Measurements from ENCODE around the gene UBE2J1. TPM values are rescaled to one million over a fixed set of nuclear protein-coding genes. Genes with fewer than 3 reads are reported as not detected.
A peak's percentile ranks its signal among the peaks of the same experiment; 100 is the strongest.
"Not testable (repeated sequence)": the region's sequence is repeated elsewhere in the genome, so short reads cannot be mapped to it uniquely, and the experiment has no call there.

Gene UBE2J1
- total and polyA plus RNA-seq, 5 donors: 12.0 to 23.6 (median 15.1) TPM

- intact Hi-C loops (cut with DNase I): no loop called here
- Histone ChIP-seq H3K4me3 (ENCODE audit: low read length) (no peak overlapping the region), H3K9me3 (ENCODE audit: control insufficient read depth, low read length) (no peaks in the 10 kb centered on the region), H3K27me3 (ENCODE audit: control insufficient read depth, insufficient read depth) (no peaks in the 10 kb centered on the region), H3K4me1 (ENCODE audit: control insufficient read depth, insufficient read depth, low read length) (peaks cover 2% of the 10 kb centered on the region), H3K27ac (ENCODE audit: low read length) (no peak overlapping the region)
- ATAC-seq: no peak
- no peak for DNase-seq
- WGBS: 96% methylated on average over 6 of the region's 6 CpGs
These were observed 32.4 kb downstream of the UBE2J1 start for GRCh38 chr6:89320012-89320559.

GRCh38 chr6:89317067-89317466 lies 35.5 kb downstream of the UBE2J1 start:
- ATAC-seq: no peak
- intact Hi-C loops (cut with DNase I): loop anchor here in 1 of 4 donors (10.0 kb wide), 1 partner anchor 48 kb away; no protein-coding TSS in a partner anchor

GRCh38 chr6:89315249-89315885 lies 37.2 kb downstream of the UBE2J1 start, which contains the start of gene GABRR2:
GABRR2 (minus strand) TSS chr6:89315299; CDS start chr6:89315165, 134 bp downstream.
- H3K27me3 ChIP-seq (ENCODE audit: control insufficient read depth, insufficient read depth): no peaks in the 10 kb centered on the region
- peaks cover 13% of the 10 kb centered on the region for H3K4me1 ChIP-seq (ENCODE audit: control insufficient read depth, insufficient read depth, low read length)
- WGBS: 80% methylated on average over 6 of the region's 6 CpGs
- H3K9me3 ChIP-seq (ENCODE audit: control insufficient read depth, low read length): no peaks in the 10 kb centered on the region
- ATAC-seq (no peak), DNase-seq (no peak)
- intact Hi-C loops (cut with DNase I): loop anchor here in 1 of 4 donors (10.0 kb wide), 1 partner anchor 49 kb away; no protein-coding TSS in a partner anchor
- H3K27ac ChIP-seq (ENCODE audit: low read length): no peak within 1 kb of the TSS
- no peak within 1 kb of the TSS for H3K4me3 ChIP-seq (ENCODE audit: low read length)

More at GRCh38 chr6:89317067-89317466, 35.5 kb downstream of the UBE2J1 start:
- Histone ChIP-seq H3K4me3 (ENCODE audit: low read length) (no peak overlapping the region), H3K27ac (ENCODE audit: low read length) (no peak overlapping the region), H3K9me3 (ENCODE audit: control insufficient read depth, low read length) (no peaks in the 10 kb centered on the region), H3K27me3 (ENCODE audit: control insufficient read depth, insufficient read depth) (no peaks in the 10 kb centered on the region), H3K4me1 (ENCODE audit: control insufficient read depth, insufficient read depth, low read length) (peaks cover 10% of the 10 kb centered on the region)
- DNase-seq: no peak

GRCh38 chr6:89314692-89315091 lies 37.8 kb downstream of the UBE2J1 start:
- Histone ChIP-seq H3K27me3 (ENCODE audit: control insufficient read depth, insufficient read depth) (no peaks in the 10 kb centered on the region), H3K4me3 (ENCODE audit: low read length) (no peak overlapping the region), H3K9me3 (ENCODE audit: control insufficient read depth, low read length) (no peaks in the 10 kb centered on the region), H3K4me1 (ENCODE audit: control insufficient read depth, insufficient read depth, low read length) (peaks cover 13% of the 10 kb centered on the region), H3K27ac (ENCODE audit: low read length) (no peak overlapping the region)
- 85% methylated on average over 7 of the region's 7 CpGs for WGBS
- DNase-seq: no peak
- ATAC-seq: no peak
- intact Hi-C loops (cut with DNase I): loop anchor here in 2 of 4 donors (5.0 to 10.0 kb wide), 3 partner anchors 50 to 332 kb away; no protein-coding TSS in a partner anchor

GRCh38 chr6:89313006-89313405 lies 39.5 kb downstream of the UBE2J1 start:
- Histone ChIP-seq H3K27me3 (ENCODE audit: control insufficient read depth, insufficient read depth) (no peaks in the 10 kb centered on the region), H3K9me3 (ENCODE audit: control insufficient read depth, low read length) (no peaks in the 10 kb centered on the region), H3K27ac (ENCODE audit: low read length) (peak overlapping the region; percentile 56), H3K4me1 (ENCODE audit: control insufficient read depth, insufficient read depth, low read length) (peaks cover 13% of the 10 kb centered on the region), H3K4me3 (ENCODE audit: low read length) (no peak overlapping the region)
- intact Hi-C loops (cut with DNase I): loop anchor here in 2 of 4 donors (5.0 to 10.0 kb wide), 3 partner anchors 52 to 331 kb away; no protein-coding TSS in a partner anchor
- 11% methylated on average over 1 of the region's 1 CpG for WGBS
- ATAC-seq (peak; percentile 61 to 72), DNase-seq (peak in 1 of 3 donors; percentile 27)

GRCh38 chr6:89311853-89312531 lies 40.5 kb downstream of the UBE2J1 start:
- H3K4me3 ChIP-seq (ENCODE audit: low read length): no peak overlapping the region
- DNase-seq: peak; percentile 68 to 88 (median 83)
- peak overlapping the region; percentile 29 for H3K27ac ChIP-seq (ENCODE audit: low read length)
- ATAC-seq: peak; percentile 75 to 84
- H3K27me3 ChIP-seq (ENCODE audit: control insufficient read depth, insufficient read depth): no peaks in the 10 kb centered on the region
- intact Hi-C loops (cut with DNase I): loop anchor here in 2 of 4 donors (5.0 to 10.0 kb wide), 3 partner anchors 53 to 330 kb away; no protein-coding TSS in a partner anchor
- H3K9me3 ChIP-seq (ENCODE audit: control insufficient read depth, low read length): no peaks in the 10 kb centered on the region
- peaks cover 13% of the 10 kb centered on the region for H3K4me1 ChIP-seq (ENCODE audit: control insufficient read depth, insufficient read depth, low read length)
- 27% methylated on average over 9 of the region's 9 CpGs for WGBS

GRCh38 chr6:89311530-89311852 lies 41.0 kb downstream of the UBE2J1 start:
- Histone ChIP-seq H3K9me3 (ENCODE audit: control insufficient read depth, low read length) (no peaks in the 10 kb centered on the region), H3K4me1 (ENCODE audit: control insufficient read depth, insufficient read depth, low read length) (peaks cover 13% of the 10 kb centered on the region), H3K27me3 (ENCODE audit: control insufficient read depth, insufficient read depth) (no peaks in the 10 kb centered on the region), H3K4me3 (ENCODE audit: low read length) (no peak overlapping the region), H3K27ac (ENCODE audit: low read length) (no peak overlapping the region)
- intact Hi-C loops (cut with DNase I): loop anchor here in 2 of 4 donors (5.0 to 10.0 kb wide), 3 partner anchors 53 to 329 kb away; no protein-coding TSS in a partner anchor
- 29% methylated on average over 5 of the region's 5 CpGs for WGBS
- DNase-seq: no peak
- no peak for ATAC-seq

DNA sequence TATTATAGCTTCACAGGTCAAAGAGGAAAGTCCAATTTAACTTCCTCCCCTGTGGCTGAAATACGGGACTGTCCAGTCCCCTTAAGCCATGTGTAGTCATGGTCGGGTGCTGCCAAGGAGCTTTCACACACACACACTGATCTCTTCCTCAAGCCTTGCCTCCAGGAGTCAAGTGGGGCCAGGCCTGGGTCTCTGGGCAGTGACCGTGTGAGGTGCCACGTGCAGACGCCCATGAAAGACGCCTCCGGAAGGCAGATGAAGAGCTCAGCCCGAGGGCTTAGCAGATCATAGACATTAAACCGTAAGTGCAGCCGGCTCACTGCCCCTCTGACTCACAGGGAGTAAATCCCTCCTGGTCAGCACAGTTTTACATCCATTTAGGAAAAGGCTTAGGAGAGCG lies 41.6 kb downstream of the UBE2J1 start:
- no peak for DNase-seq
- intact Hi-C loops (cut with DNase I): loop anchor here in 2 of 4 donors (5.0 to 10.0 kb wide), 3 partner anchors 54 to 329 kb away; no protein-coding TSS in a partner anchor
- peaks cover 13% of the 10 kb centered on the region for H3K4me1 ChIP-seq (ENCODE audit: control insufficient read depth, insufficient read depth, low read length)
- WGBS: 64% methylated on average over 11 of the region's 11 CpGs
- ATAC-seq: no peak
- no peaks in the 10 kb centered on the region for H3K9me3 ChIP-seq (ENCODE audit: control insufficient read depth, low read length)
- no peak overlapping the region for H3K4me3 ChIP-seq (ENCODE audit: low read length)
- H3K27ac ChIP-seq (ENCODE audit: low read length): no peak overlapping the region
- H3K27me3 ChIP-seq (ENCODE audit: control insufficient read depth, insufficient read depth): no peaks in the 10 kb centered on the region

DNA sequence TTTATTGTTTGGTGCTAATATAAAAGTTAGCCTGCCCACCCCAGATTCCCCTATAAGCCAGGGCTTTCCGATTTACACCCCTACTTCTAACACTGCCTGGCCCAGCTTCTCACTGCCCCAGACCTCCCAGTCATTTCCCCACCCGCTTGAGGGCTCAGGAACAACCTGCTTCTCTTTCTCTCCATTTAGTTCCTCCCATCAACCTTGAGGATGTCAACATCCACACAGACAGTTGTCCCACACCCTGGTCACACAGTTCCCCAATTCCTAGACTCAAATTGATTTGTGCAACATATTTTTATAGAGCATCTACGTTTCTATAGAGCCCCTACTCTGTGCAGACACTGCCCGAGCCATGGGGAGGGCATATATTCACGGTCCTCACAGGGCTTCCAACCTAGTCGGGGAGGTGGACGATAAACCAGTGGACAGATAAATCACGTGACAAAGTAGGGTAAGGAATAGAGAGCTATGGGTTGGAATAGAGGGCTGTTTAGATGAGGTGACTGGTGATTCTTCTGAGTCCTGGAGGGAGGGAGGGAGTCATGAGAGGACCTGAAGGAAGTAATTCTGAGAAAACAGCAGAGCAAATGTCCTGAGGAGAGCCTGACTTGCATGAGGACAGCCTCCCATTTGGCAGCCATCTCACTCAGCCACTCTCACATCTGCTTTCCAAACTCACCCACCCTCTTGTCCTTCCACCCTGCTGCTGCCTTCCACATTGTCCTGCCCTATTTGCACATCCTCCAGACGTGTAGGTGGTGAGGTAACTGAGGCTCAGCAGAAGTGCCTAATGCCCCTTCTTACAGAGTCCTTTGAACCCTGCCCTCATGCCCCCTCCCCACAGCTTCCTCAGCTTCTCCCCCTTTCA lies 43.8 kb downstream of the UBE2J1 start:
- no peaks in the 10 kb centered on the region for H3K27me3 ChIP-seq (ENCODE audit: control insufficient read depth, insufficient read depth)
- peaks cover 13% of the 10 kb centered on the region for H3K4me1 ChIP-seq (ENCODE audit: control insufficient read depth, insufficient read depth, low read length)
- 77% methylated on average over 9 of the region's 9 CpGs for WGBS
- no peak overlapping the region for H3K4me3 ChIP-seq (ENCODE audit: low read length)
- no peak for DNase-seq
- intact Hi-C loops (cut with DNase I): no loop called here
- no peaks in the 10 kb centered on the region for H3K9me3 ChIP-seq (ENCODE audit: control insufficient read depth, low read length)
- H3K27ac ChIP-seq (ENCODE audit: low read length): no peak overlapping the region
- no peak for ATAC-seq

GRCh38 chr6:89304517-89304916 lies 48.0 kb downstream of the UBE2J1 start:
- WGBS: 84% methylated on average over 3 of the region's 3 CpGs
- H3K9me3 ChIP-seq (ENCODE audit: control insufficient read depth, low read length); H3K4me1 ChIP-seq (ENCODE audit: control insufficient read depth, insufficient read depth, low read length); H3K4me3 ChIP-seq (ENCODE audit: low read length); H3K27me3 ChIP-seq (ENCODE audit: control insufficient read depth, insufficient read depth); ATAC-seq; intact Hi-C loops (cut with DNase I); H3K27ac ChIP-seq (ENCODE audit: low read length); DNase-seq: not testable (repeated sequence)

Data from right cardiac atrium (tissue), 5 donors.